HepG2 (cell line): ENCODE results near the gene PPIA. TPM values are rescaled to one million over a fixed set of nuclear protein-coding genes. Genes with fewer than 3 reads are reported as not detected.

Source experiments
- ARHGAP35 ChIP-seq: sonication (generic); formaldehyde crosslinking; IDR thresholded peaks from 2 replicates; pipeline ENCODE4 v1.9.0; 2022; ENCODE audit warnings: mild to moderate bottlenecking, inconsistent platforms, moderate library complexity, missing genetic modification reagents, borderline replicate concordance
- CCDC6 ChIP-seq: sonication (generic); formaldehyde crosslinking; IDR thresholded peaks from 2 replicates; pipeline ENCODE4 v1.8.1; 2022; ENCODE audit warnings: mild to moderate bottlenecking, missing genetic modification reagents, moderate library complexity
- CHCHD3 ChIP-seq: sonication (generic); formaldehyde crosslinking; IDR thresholded peaks from 2 replicates; pipeline ENCODE4 v1.8.0; 2022; ENCODE audit warnings: mild to moderate bottlenecking, missing genetic modification reagents, moderate library complexity
- FOXK1 ChIP-seq: sonication (generic); formaldehyde crosslinking; IDR thresholded peaks from 2 replicates; pipeline ENCODE4 v1.4.0; 2020; ENCODE audit warnings: low read depth, missing genetic modification reagents, borderline replicate concordance
- FOXO1 ChIP-seq: sonication (generic); formaldehyde crosslinking; IDR thresholded peaks from 2 replicates; pipeline ENCODE4 v1.4.0; 2020; ENCODE audit warnings: missing genetic modification reagents
- FOXP4 ChIP-seq: sonication (generic); formaldehyde crosslinking; IDR thresholded peaks from 2 replicates; pipeline ENCODE4 v1.4.0; 2020; ENCODE audit warnings: missing genetic modification reagents
- HMGXB4 ChIP-seq, 2 experiments: sonication (generic) in 1 of 2; formaldehyde crosslinking in 1 of 2; IDR thresholded peaks; 2 replicates each; pipeline versions ENCODE4 v1.4.0 to v1.6.1; 2018 to 2020; ENCODE audit warnings: missing genetic modification reagents in 2 of 2, borderline replicate concordance in 1 of 2, low read depth in 1 of 2, mild to moderate bottlenecking in 1 of 2, missing biosample characterization in 1 of 2
- HOXA3 ChIP-seq: sonication (generic); formaldehyde crosslinking; IDR thresholded peaks from 2 replicates; pipeline ENCODE4 v1.5.0; 2020; ENCODE audit warnings: missing genetic modification reagents
- IRF9 ChIP-seq: sonication (generic); formaldehyde crosslinking; IDR thresholded peaks from 2 replicates; pipeline ENCODE4 v1.8.0; 2022; ENCODE audit warnings: missing genetic modification reagents, mild to moderate bottlenecking, borderline replicate concordance
- NFE2 ChIP-seq: sonication (generic); formaldehyde crosslinking; IDR thresholded peaks from 2 replicates; pipeline ENCODE4 v1.4.0; 2020; ENCODE audit warnings: missing genetic modification reagents
- NFRKB ChIP-seq: fragments of 450-650 bp; IDR thresholded peaks from 2 replicates; pipeline ENCODE4 v1.6.1; 2017
- NONO ChIP-seq, 2 experiments: fragments of 450-650 bp in 1 of 2; sonication (generic) in 1 of 2; formaldehyde crosslinking in 1 of 2; IDR thresholded peaks in 1 of 2; conservative IDR thresholded peaks in 1 of 2; 2 replicates each; pipeline versions ENCODE4 v1.6.1 to v1.8.0; 2017 to 2022; ENCODE audit warnings: mild to moderate bottlenecking in 1 of 2, missing genetic modification reagents in 1 of 2, moderate library complexity in 1 of 2
- POGK ChIP-seq: sonication (generic); formaldehyde crosslinking; conservative IDR thresholded peaks from 2 replicates; pipeline ENCODE4 v1.8.0; 2022; ENCODE audit warnings: mild to moderate bottlenecking, moderate library complexity, missing genetic modification reagents
- TAF1 ChIP-seq: sonication (generic); formaldehyde crosslinking; IDR thresholded peaks from 2 replicates; pipeline ENCODE4 v1.4.0; 2020; ENCODE audit warnings: missing genetic modification reagents
- TARDBP ChIP-seq: sonication (generic); formaldehyde crosslinking; IDR thresholded peaks from 2 replicates; pipeline ENCODE4 v1.8.0; 2022; ENCODE audit warnings: mild to moderate bottlenecking, missing genetic modification reagents
- TP53 ChIP-seq: sonication (generic); formaldehyde crosslinking; conservative IDR thresholded peaks from 2 replicates; pipeline ENCODE4 v1.4.0; 2020; ENCODE audit warnings: missing genetic modification reagents
- ZNF280B ChIP-seq: sonication (generic); formaldehyde crosslinking; IDR thresholded peaks from 2 replicates; pipeline ENCODE4 v1.5.0; 2020; ENCODE audit warnings: missing genetic modification reagents, mild to moderate bottlenecking, borderline replicate concordance
- ZNF703 ChIP-seq: sonication (generic); formaldehyde crosslinking; IDR thresholded peaks from 2 replicates; pipeline ENCODE4 v1.5.1; 2020; ENCODE audit warnings: missing genetic modification reagents, mild to moderate bottlenecking, moderate library complexity, borderline replicate concordance
- polyA plus RNA-seq, 8 experiments: library from polyadenylated mRNA; depleted of rRNA in 3 of 8; stranded (reverse) in 7 of 8; unstranded in 1 of 8; fragments of >200 nt; fragmentation: Illumina TruSeq in 4 of 8; extraction: Trizol in 4 of 8; gene quantifications; 2 replicates each; pipeline versions ENCODE4 v1.2.1 to v1.2.3, GENCODE V29; 2011 to 2016; ENCODE audit warnings: low read depth in 4 of 8, missing spikeins in 1 of 8, mixed read lengths in 1 of 8; ENCODE audit not compliant: insufficient read depth in 1 of 8
- total RNA-seq, 5 experiments: library from RNA; depleted of rRNA; stranded (reverse); fragments of >200 nt; fragmentation: Illumina TruSeq; extraction: Trizol; gene quantifications; 2 replicates each; pipeline ENCODE4 v1.2.3, GENCODE V29; 2016; ENCODE audit warnings: low read depth in 1 of 5

PPIA gene
- total and polyA plus RNA-seq, 2 of the 13 experiments (the other 11 are each of a cell fraction or from before 2014, with no cell fraction given), result 2,268 to 3,010 TPM

GRCh38 chr7:44847920-44848634 is 51.6 kb downstream of the PPIA start, which contains the start of gene H2AZ2 (continued):
- TF ChIP-seq FOXK1, result peak; percentile 63; the same call in 1 of the 2 replicates
- peak; percentile 13; the same call in 1 of the 2 replicates for TF ChIP-seq FOXO1 (CRISPR knock-in tag)
- TF ChIP-seq TAF1 (CRISPR knock-in tag), result peak; percentile 57; the same call in 1 of the 2 replicates
- TF ChIP-seq TP53 (CRISPR knock-in tag), result 0 out of 2 replicates have a peak, but pooled peaks have one; percentile 69
- TF ChIP-seq ARHGAP35 (CRISPR knock-in tag), result no peak
- TF ChIP-seq HMGXB4 (CRISPR knock-in tag; IDR thresholded peaks at IDR 0.05; ENCODE audit: borderline replicate concordance in 1 of 2, low read depth in 1 of 2), result no peak; a peak in 1 of 4 replicates
- 0 out of 2 replicates have a peak, but pooled peaks have one; percentile 72 for TF ChIP-seq CHCHD3 (CRISPR knock-in tag)
- TF ChIP-seq FOXP4, result peak; percentile 44; the same call in 1 of the 2 replicates
- no peak for TF ChIP-seq NFE2 (CRISPR knock-in tag)
- TF ChIP-seq IRF9 (CRISPR knock-in tag), result peak; percentile 60; the same call in 1 of the 2 replicates
- peak; percentile 80; the same call in 1 of the 2 replicates for TF ChIP-seq CCDC6
- TF ChIP-seq ZNF703 (CRISPR knock-in tag), result no peak
- no peak; the same call in 1 of the 2 replicates for TF ChIP-seq ZNF280B
- TF ChIP-seq TARDBP (CRISPR knock-in tag), result peak; percentile 54; the same call in 1 of the 2 replicates
- TF ChIP-seq HOXA3, result peak; percentile 59
- TF ChIP-seq NONO (IDR thresholded peaks at IDR 0.05), result no peak
- TF ChIP-seq NONO (CRISPR knock-in tag; conservative IDR thresholded peaks at IDR 0.05), result no peak
- no peak for TF ChIP-seq NFRKB
- peak; percentile 65 for TF ChIP-seq POGK (CRISPR knock-in tag)
